Measurements from ENCODE around the gene SHMT1.
A peak's percentile ranks its signal among the peaks of the same experiment; 100 is the strongest.
"Not testable (repeated sequence)": the region's sequence is repeated elsewhere in the genome, so short reads cannot be mapped to it uniquely, and the experiment has no call there.

The SHMT1 gene

GRCh38 chr17:18377437-18378204, 14.3 kb upstream of the SHMT1 start, which contains the start of gene EVPLL:
TSS of gene EVPLL (plus strand) at chr17:18377778. CDS start at chr17:18380938, 3,160 bp downstream.
- no peak for DNase-seq

DNA sequence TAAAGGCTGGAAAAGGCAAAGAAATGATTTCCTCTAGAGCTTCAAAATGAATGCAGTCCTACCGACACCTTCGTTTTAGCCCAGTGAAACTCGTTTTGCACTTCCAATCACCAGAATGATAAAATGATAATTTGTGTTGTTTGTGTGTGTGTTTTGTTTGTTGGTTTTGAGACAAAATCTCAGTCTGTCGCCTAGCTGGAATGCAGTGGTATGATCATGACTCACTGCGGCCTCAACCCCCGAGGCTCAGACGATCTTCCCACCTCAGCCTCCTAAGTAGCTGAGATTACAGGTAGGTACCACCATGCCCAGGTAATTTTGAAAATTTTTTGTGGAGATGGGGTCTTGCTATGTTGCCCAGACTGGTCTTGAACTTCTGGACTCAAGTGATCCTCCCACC, 10.9 kb upstream of the SHMT1 start:
- no peak for DNase-seq

GRCh38 chr17:18373181-18373580, 9.8 kb upstream of the SHMT1 start:
- DNase-seq: not testable (repeated sequence)

DNA sequence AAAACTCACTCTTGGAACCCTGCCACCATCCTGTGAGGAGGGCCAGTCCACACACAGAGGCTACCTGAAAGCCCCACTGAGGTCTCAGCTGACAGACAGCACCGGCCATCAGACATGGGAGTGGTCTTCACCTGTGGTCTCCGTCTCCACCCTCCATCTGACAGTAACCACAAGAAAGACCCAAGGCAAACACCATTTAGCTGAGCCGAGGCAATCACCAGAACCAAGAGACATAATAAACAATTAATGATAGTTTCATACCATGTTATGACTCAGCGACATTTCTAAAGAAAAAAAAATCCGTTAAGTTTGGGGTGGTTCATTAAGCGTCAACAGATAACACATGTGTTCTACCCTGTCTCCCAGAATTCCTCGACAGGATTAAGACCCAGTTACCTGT, 8.1 kb upstream of the SHMT1 start:
- no peak for DNase-seq

GRCh38 chr17:18370761-18371160, 7.4 kb upstream of the SHMT1 start:
- DNase-seq: no peak

- no peak for DNase-seq
Measured at GRCh38 chr17:18368946-18369345, 5.6 kb upstream of the SHMT1 start.

DNA sequence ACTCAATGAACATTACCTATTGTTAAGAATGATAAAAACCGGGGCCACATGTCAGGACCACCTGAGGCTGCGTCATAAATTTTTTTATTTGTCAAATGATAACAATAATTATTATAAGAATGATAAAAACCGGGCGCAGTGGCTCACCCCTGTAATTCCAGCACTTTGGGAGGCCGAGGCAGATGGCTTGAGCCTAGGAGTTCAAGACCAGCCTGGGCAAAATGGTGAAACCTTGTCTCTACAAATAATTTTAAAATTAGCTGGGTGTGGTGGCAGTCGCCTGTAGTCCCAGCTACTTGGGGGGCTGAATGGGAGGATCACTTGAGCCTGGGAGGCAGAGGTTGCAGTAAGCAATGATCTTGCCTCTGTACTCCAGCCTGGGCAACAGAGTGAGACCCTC, 816 bp upstream of the SHMT1 start:
- DNase-seq: no peak

DNA sequence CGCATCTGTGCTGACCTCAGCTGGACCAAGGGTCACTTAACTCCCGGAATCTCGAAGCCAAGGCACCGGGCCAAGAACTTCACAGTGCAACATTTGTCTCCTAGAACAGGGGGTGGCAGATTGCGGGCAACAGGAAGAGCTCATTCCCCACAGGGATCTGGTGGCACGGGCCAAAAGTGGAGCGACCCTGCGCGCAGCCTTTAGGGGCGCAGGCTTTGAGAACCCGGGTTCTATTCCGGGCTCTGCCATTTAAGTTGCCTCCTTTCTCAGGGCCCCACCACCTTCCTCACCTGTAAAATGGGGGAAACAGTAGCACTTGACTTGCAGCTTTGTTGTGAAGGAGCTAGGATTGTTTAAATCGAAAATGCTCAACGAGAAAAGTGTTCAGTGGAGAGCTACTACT, 651 bp downstream of the SHMT1 start:
- DNase-seq: no peak

DNA sequence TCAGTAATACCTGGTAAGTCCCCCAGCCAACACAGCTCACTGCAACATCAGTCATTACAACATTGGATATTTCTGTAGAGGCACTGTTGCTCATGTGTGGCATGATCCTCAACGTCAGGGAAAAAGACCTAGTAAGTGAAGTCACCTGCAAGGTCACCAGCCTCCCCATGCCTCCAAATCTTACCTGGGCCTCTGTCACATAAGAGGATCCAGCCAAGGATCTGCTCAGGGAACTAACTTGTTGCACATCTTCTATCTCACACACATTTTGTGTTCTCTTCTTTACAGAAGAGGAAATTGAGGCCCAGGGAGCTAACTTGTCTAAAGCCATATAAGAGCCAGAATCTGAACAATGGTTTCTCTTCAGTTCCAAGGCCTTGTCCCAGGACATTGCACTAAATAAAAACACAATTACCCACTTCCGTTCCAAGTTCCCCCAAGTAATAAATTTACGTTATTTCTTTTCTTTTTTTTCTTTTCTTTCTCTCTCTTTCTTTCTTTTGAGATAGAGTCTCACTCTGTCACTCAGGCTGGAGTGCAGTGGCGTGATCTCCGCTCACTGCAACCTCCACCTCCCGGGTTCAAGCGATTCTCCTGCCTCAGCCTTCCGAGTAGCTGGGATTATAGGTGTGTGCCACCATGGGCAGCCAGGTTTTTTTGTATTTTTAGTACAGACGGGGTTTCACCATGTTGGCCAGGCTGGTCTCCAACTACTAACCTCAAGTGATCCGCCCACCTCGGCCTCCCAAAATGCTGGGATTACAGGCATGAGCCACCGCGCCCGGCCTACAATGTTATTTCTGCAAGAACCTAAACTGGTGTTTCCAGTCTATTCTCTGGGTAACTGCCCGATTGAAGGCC, 1.3 kb downstream of the SHMT1 start:
- no peak for DNase-seq

DNA sequence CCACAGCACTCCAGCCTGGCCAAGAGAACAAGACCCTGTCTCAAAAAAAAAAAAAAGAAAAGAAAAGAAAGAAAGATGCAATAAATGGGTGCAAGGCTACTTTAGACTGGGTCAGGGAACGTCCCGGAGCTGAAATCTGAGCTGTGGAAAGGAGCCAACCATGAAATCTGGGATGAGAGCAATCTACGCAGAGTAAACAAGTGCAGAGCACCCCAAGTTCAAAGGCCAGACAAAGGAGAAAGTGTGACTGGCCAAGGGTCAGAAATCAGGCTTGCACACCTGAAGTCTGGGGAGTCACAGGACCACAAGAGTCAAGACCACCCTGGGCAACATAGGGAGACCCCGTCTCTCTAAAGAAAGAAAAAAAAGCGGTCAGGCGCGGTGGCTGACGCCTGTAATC, 2.8 kb downstream of the SHMT1 start:
- DNase-seq: no peak

DNA sequence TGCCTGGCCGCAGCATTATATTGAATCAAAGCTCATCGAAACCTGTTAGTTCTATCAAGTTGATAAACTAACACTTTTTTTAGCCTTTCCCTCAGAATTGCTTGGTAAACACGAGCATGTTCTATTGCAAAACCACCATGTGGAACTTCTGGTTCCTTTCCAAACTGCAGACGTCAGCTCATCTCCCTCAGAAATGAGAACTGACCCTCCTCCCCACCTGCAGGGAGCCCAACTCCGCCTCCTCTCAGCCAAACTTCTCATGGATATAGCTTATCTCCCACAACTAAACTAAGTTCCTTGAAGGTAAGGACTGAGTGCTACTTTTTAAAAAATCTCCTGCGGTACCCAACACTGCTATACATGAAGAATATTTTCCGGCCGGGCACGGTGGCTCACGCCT, 6.7 kb downstream of the SHMT1 start:
- DNase-seq: peak; percentile 27

DNA sequence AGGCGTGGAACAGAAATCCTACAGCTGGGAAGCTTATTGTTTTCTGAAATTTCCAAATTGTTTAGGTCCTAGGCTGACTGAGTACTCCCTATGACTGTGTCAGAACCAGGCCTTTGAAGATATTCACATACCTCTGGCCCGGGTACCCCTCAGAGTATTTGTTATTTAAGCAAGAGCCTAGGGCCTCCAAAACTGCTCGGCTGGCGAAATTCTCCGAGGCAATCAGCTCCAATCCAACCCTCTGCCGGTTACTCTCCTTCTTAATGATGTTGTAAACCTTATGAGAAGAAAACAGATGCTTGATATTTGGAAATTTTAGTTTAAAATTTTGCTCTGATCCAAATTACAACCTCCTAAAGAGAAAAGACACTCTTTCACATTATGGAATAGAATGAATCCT, 9.8 kb downstream of the SHMT1 start:
- no peak for DNase-seq

GRCh38 chr17:18344021-18344420, 19.3 kb downstream of the SHMT1 start:
- no peak for DNase-seq

GRCh38 chr17:18339933-18340332, 23.4 kb downstream of the SHMT1 start:
- DNase-seq: no peak

- DNase-seq: not testable (repeated sequence)
Measured at GRCh38 chr17:18338158-18338557, 25.2 kb downstream of the SHMT1 start.

- DNase-seq: no peak
Measured at GRCh38 chr17:18332909-18333489, 30.4 kb downstream of the SHMT1 start.

GRCh38 chr17:18331879-18332278, 31.5 kb downstream of the SHMT1 start:
- no peak for DNase-seq

GRCh38 chr17:18328643-18329204, 34.6 kb downstream of the SHMT1 start:
- DNase-seq: no peak

- no peak for DNase-seq
Measured at GRCh38 chr17:18327556-18327955, 35.8 kb downstream of the SHMT1 start.

- DNase-seq: no peak
Measured at GRCh38 chr17:18327093-18327492, 36.3 kb downstream of the SHMT1 start.

DNA sequence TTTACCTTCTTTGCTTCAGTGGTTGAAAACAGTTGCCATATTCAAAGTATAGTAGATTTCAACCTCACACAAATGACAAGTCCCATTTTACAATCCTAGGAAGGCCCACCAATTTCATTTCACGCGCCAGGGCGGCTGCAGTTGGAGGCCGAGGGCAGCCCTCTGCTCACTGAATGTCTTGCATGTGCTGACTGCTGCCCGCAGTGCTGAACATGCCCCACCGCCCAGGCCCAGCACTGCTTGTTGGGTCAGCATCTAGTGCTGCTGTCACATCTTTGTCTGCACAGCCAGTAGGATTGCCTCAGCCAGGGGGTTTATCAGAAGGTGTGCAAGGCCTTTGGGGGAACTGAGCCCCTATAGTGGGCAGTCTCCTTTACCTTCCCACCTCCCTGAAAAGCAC, 36.8 kb downstream of the SHMT1 start:
- no peak for DNase-seq

DNA sequence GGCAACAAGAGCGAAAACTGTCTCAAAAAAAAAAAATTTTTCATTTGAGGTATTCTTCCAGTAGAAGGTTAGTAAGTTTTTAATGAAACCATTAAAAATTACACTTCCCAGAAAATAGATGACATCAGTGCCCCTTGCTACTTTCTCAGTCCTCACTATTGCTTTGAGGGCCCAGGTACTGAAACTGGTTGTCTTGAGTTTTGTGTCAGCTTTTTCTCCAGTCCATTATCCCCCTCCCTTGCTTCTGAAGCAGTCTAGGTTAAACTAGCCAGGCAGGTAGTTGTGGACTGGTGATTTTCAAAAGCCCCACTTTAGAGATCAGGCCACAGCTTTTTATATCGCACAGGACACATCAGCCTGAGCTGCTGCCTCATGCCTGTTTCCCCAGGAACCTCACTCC, 37.3 kb downstream of the SHMT1 start:
- no peak for DNase-seq
